Activated naive CD8-positive, alpha-beta T cell treated with anti-CD3 and anti-CD28 coated beads, Interleukin-2, amount 50 U/mL, for 16 hours (primary cell): Measurements from ENCODE around the gene FAM120AOS.
"Not testable (repeated sequence)": the region's sequence is repeated elsewhere in the genome, so short reads cannot be mapped to it uniquely, and the experiment has no call there.

ENCODE experiments used
- DNase-seq: peaks from one replicate; pipeline ENCODE4 v3.0.0-alpha.2; 2020; ENCODE audit warnings: low read depth, low spot score

FAM120AOS gene

GRCh38 chr9:93439301-93439700 is 14.1 kb downstream of the FAM120AOS start:
- not testable (repeated sequence) for DNase-seq

- no peak for DNase-seq
These were observed 15.4 kb downstream of the FAM120AOS start for GRCh38 chr9:93437996-93438395.

GRCh38 chr9:93436655-93437407 is 16.6 kb downstream of the FAM120AOS start:
- no peak for DNase-seq

DNA sequence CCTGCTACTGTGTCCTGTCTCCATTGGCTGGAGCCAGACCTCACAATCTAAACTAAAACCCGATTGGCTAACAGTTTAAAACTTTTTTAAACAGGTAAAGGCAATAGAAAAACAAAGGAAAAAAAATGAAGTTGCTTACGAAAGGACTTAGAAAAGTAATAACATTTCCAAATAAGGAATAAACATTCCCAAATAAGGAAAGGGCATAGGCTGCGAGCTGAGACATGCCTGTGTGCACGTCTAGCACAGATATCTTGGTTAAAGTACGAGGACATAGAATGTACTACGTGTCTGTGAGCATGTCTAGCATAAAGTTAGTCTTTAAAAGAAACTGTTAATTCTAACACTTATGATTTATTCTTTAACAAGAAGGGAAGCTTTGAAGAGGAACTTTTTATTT is 17.2 kb downstream of the FAM120AOS start:
- DNase-seq, result no peak

DNA sequence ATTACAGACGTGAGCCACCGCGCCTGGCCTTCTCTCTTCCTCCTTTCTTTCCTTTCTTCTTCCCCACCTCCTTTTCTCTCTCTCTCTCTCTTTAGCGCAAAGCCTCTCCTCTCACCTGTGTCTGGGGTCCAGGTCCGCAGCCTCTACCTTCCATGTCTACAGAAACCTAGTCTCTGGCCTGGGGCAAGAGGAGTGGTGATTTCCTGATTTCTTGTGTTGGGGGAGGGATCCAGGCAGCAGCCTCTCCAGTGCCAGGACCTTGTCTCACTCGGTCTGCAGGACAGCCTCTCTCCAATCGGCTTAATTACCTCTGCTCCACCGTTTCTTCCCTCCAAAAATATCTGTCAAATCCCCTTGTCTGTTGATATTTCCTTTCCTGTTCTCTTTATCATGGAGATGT is 18.0 kb downstream of the FAM120AOS start:
- no peak for DNase-seq

- no peak for DNase-seq
These were observed 19.3 kb downstream of the FAM120AOS start for GRCh38 chr9:93434056-93434455.

DNA sequence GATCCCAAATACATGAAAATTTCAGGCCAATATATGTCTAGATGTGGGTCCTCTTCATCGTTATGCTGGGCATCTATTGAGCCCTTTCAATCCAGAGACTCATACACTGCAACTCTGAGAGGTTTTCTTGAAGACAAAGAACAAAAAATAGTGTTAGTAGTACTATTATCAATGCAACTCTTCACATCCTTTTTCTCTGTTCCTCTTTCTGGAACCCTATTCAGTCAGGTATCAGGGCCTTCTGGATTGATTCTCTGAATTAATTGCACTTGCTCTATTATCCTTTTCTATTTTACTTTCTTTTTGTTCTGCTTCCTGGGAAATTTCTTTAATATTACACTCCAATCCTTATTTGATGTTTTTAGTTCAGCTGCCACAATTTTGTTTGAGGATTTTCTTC is 20.4 kb downstream of the FAM120AOS start:
- DNase-seq, result no peak

DNA sequence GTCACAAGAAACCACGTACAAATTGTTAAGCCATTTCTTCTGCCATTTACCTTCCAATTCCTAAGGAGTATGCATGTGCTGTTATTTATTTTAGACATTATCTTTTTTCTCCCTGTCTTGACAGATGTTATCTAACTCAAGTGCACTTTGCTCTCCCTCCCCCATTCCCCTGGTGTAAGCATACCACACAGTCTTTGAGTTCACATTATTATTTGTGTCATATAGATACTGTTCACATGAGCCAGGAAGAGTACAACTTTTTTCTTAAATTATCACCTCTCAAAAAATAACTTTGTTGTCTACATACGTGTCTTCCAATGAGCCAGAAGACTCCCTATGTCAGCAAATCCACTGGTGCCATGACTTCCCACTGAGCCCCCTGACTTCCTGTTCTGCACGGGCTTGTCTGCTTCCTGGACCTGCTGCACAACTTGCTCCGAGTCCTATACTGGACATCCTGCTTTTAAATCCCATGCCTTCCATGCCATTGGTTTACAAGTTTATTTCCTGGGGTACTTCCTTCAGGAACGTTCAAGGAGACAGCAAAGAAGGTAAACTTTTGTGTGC is 21.8 kb downstream of the FAM120AOS start:
- no peak for DNase-seq

GRCh38 chr9:93427655-93428379 is 25.6 kb downstream of the FAM120AOS start:
- no peak for DNase-seq

GRCh38 chr9:93422977-93423616 is 30.3 kb downstream of the FAM120AOS start:
- no peak for DNase-seq

DNA sequence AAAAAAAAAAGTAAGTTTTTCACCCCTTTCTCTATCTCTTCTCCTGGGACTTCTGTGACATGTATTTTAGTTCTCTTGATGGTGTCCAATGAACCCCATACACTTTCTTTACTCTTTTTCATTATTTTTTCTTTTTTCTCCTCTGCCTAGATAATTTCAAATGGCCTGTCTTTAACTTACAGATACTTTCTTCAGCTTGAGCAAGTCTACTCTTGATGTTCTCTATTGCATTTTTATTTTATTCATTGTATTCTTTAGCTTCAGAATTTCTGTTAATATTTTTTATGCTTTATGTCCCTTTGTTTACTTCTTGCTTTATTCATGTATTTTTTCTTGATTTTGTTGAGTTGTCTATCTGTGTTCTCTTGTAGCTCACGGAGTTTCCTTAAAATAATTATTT is 34.4 kb downstream of the FAM120AOS start:
- no peak for DNase-seq

- DNase-seq, result no peak
These were observed 35.8 kb downstream of the FAM120AOS start for GRCh38 chr9:93417538-93417937.

- DNase-seq, result no peak
These were observed 36.7 kb downstream of the FAM120AOS start for GRCh38 chr9:93416530-93417235.

GRCh38 chr9:93415176-93415690 is 38.1 kb downstream of the FAM120AOS start:
- DNase-seq, result no peak

GRCh38 chr9:93413530-93413929 is 39.9 kb downstream of the FAM120AOS start:
- DNase-seq, result no peak

- no peak for DNase-seq
These were observed 47.0 kb downstream of the FAM120AOS start for GRCh38 chr9:93406371-93406770.

DNA sequence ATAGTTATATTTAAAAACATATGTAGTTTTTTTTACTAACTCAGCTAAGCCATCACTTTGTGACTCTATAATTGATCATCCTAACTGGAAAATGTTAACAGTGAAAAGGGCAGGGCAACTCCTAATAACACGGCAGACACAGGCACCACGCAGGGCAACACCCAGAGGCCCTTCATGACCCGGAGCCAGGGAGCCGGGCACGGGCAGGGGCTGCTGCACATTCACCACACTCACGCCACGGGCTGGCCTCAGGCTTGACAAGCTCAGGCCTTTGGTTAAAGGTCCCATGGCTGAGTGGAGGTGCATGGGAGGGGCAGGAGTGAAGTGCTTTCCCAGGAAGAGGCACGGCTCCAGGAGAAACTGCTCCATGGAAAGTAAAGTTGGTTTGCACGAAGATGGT is 54.9 kb downstream of the FAM120AOS start:
- no peak for DNase-seq

DNA sequence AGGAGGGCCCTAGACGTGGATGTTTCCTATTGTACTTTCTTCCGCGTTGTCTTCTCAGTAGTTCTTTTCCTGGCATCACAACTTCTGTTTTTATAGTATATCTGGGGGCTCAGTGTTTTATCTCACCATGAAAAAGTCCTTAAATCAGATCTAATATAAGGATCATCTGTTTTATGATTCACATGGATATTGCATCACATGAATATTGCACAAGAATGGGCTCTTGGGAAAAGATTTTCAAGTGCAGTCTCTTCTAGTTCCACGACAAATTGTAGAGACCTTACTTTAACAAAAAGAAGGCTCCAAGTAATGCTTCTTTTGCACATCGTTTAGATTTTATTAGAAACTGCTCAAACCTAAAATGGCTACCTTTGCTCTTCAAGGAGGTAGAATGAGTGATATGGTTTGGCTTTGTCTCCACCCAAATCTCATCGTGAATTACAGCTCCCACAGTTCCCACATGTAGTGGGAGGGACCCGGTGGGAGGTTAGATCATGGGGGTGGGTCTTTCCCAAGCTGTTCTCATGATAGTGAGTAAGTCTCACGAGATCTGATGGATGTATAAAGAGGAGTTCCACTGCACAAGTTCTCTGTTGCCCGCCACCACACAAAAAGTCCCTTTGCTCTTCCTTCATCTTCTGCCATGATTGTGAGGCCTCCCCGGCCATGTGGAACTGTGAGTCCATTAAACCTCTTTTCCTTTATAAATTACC is 55.6 kb downstream of the FAM120AOS start:
- no peak for DNase-seq
